ENCODE measurements around the gene DNAL1.
A peak's percentile ranks its signal among the peaks of the same experiment; 100 is the strongest.
"Not testable (repeated sequence)": the region's sequence is repeated elsewhere in the genome, so short reads cannot be mapped to it uniquely, and the experiment has no call there.

Gene DNAL1

DNA sequence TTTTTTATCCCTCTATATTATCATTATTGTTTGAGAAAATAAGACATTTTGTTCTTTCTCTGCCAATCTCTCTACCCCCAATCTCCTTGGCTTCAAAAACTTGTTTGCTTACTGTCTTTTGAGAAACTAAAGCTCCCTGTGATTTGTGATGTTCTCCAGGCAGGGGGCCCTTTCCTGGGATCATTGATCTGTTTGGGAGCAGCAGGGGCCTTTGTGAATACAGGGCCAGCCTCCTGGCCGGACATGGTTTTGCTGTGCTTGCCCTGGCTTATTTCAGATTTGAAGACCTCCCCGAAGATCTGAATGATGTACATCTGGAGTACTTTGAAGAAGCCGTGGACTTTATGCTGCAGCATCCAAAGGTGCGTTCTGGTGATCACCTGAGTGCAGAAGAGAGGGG is 28.0 kb upstream of the DNAL1 start:
- Histone ChIP-seq H3K9me3 (no peaks in the 10 kb centered on the region), H3K27ac (no peak overlapping the region), H3K4me3 (no peak overlapping the region), H3K36me3 (no peaks in the 10 kb centered on the region), H3K4me1 (peaks cover 6% of the 10 kb centered on the region; the same call in 1 of the 2 replicates), H4K20me1 (no peaks in the 10 kb centered on the region), H3K27me3 (peaks cover 24% of the 10 kb centered on the region), H3K9ac (no peak overlapping the region), H3K4me2 (no peak overlapping the region)
- no peak for TF ChIP-seq Cebpa-rat (IDR thresholded peaks at IDR 0.05)

DNA sequence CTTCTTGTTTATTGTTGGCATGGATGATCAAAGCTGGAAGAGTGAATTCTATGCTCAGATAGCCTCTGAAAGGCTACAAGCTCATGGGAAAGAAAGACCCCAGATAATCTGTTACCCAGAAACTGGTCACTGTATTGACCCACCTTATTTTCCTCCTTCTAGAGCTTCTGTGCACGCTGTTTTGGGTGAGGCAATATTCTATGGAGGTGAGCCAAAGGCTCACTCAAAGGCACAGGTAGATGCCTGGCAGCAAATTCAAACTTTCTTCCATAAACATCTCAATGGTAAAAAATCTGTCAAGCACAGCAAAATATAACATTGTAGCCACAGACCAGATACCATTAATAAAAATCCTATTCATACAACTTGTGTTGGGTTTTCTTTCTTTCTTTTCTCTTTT is 25.3 kb upstream of the DNAL1 start:
- H4K20me1 ChIP-seq = no peaks in the 10 kb centered on the region
- H3K4me2 ChIP-seq = no peak overlapping the region
- peaks cover 6% of the 10 kb centered on the region; the same call in 1 of the 2 replicates for H3K9me3 ChIP-seq
- H3K4me3 ChIP-seq = no peak overlapping the region
- H3K27me3 ChIP-seq = no peaks in the 10 kb centered on the region
- TF ChIP-seq Cebpa-rat (IDR thresholded peaks at IDR 0.05) = no peak
- H3K4me1 ChIP-seq = peaks cover 9% of the 10 kb centered on the region; the same call in 1 of the 2 replicates
- H3K36me3 ChIP-seq = no peaks in the 10 kb centered on the region
- no peak overlapping the region for H3K9ac ChIP-seq
- no peak overlapping the region for H3K27ac ChIP-seq

DNA sequence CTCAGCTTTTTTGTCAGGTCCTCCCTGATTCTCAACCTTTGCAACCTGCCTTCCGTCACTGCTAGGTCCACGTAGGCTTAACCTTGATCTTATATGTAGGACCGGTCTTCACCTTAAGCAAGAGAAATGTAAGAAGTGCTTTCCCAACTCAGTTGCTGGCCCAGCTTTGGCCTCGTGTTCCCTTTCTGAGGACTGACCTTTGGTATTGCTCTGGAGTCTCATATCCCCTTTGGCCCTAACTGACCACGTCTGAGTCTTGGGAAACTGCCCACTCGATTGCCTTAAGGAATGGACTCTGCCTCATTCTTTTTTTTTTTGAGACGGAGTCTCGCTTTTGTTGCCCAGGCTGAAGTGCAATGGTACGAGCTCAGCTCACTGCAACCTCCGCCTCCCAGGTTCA is 24.5 kb upstream of the DNAL1 start:
- no peaks in the 10 kb centered on the region for H3K36me3 ChIP-seq
- no peak overlapping the region for H3K9ac ChIP-seq
- H3K4me2 ChIP-seq = no peak overlapping the region
- H3K27ac ChIP-seq = no peak overlapping the region
- no peak overlapping the region for H3K4me3 ChIP-seq
- H4K20me1 ChIP-seq = no peaks in the 10 kb centered on the region
- no peak for TF ChIP-seq Cebpa-rat (IDR thresholded peaks at IDR 0.05)
- no peaks in the 10 kb centered on the region for H3K27me3 ChIP-seq
- peaks cover 6% of the 10 kb centered on the region; the same call in 1 of the 2 replicates for H3K9me3 ChIP-seq
- peaks cover 9% of the 10 kb centered on the region; the same call in 1 of the 2 replicates for H3K4me1 ChIP-seq

DNA sequence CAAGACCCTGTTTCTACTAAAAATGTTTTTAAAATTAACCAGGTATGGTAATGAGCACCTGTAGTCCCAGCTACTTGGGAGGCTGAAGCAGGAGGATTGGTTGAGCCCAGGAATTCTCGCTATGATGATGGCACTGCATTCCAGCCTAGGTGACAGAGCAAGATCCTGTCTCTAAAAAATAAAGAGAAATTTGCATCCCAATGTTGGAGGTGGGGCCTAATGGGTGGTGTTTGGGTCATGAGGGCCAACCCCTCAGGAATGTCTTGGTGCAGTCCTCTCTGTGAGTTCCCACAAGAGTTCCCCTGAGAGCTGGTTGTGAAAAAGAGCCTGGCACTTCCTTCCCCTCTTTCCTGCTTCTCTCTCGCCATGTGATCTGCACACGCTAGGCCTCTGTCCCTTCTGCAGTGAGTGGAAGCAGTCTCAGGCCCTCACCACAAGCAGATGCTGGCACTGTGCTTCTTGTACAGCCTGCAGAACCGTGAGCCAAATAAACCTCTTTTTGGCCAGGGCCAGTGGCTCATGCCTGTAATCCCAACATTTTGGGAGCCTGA is 21.2 kb upstream of the DNAL1 start:
- Histone ChIP-seq H3K4me3 (no peak overlapping the region), H3K36me3 (no peaks in the 10 kb centered on the region), H3K4me2 (peak overlapping the region; percentile 22), H4K20me1 (no peaks in the 10 kb centered on the region), H3K9ac (no peak overlapping the region), H3K27ac (no peak overlapping the region), H3K27me3 (no peaks in the 10 kb centered on the region), H3K4me1 (peaks cover 9% of the 10 kb centered on the region; the same call in 1 of the 2 replicates), H3K9me3 (peaks cover 6% of the 10 kb centered on the region; the same call in 1 of the 2 replicates)
- no peak for TF ChIP-seq Cebpa-rat (IDR thresholded peaks at IDR 0.05)

DNA sequence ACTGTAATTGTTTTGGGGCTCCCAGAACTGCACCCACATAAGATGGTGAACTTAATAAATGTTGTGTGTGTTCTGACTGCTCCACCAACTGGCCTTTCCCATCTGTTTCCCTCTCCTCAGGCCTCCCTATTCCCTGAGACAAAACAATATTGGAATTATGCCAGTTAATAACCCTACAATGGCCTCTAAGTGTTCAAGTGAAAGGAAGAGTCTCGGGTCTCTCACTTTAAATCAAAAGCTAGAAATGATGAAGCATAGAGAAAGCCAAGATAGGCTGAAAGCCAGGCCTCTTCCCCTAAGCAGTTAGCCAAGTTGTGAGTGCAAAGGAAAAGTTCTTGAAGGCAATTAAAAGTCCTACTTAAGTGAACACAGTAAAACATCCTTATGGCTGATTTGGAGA is 19.1 kb upstream of the DNAL1 start:
- H3K36me3 ChIP-seq = no peaks in the 10 kb centered on the region
- peaks cover 6% of the 10 kb centered on the region; the same call in 1 of the 2 replicates for H3K9me3 ChIP-seq
- no peak overlapping the region for H3K4me3 ChIP-seq
- TF ChIP-seq Cebpa-rat (IDR thresholded peaks at IDR 0.05) = no peak
- H4K20me1 ChIP-seq = no peaks in the 10 kb centered on the region
- no peak overlapping the region for H3K9ac ChIP-seq
- no peak overlapping the region for H3K27ac ChIP-seq
- peaks cover 9% of the 10 kb centered on the region; the same call in 1 of the 2 replicates for H3K4me1 ChIP-seq
- H3K4me2 ChIP-seq = no peak overlapping the region
- H3K27me3 ChIP-seq = no peaks in the 10 kb centered on the region

DNA sequence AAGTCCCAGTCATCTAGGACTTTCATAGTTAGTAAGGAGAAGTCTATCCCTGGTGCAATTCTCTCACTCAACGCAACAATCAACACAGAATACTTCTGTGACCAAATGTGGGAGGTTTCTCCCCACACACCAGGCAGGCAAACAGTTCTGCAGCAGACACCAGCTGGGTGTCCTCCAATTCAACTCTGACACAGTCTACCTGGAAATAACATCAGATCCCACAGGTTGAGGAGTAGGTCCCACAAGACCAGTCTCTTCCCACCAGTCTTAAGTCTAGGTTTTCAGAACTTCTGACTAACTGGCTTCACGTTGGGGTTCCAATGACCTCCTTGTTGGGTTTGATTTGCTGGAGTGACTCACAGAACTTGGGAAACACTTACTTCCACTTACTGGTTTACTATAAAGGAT is 17.6 kb upstream of the DNAL1 start:
- H3K27me3 ChIP-seq = no peaks in the 10 kb centered on the region
- no peak for TF ChIP-seq Cebpa-rat (IDR thresholded peaks at IDR 0.05)
- H3K9ac ChIP-seq = no peak overlapping the region
- H3K4me3 ChIP-seq = no peak overlapping the region
- no peak overlapping the region for H3K4me2 ChIP-seq
- peaks cover 9% of the 10 kb centered on the region; the same call in 1 of the 2 replicates for H3K4me1 ChIP-seq
- no peaks in the 10 kb centered on the region for H3K36me3 ChIP-seq
- H3K27ac ChIP-seq = no peak overlapping the region
- H4K20me1 ChIP-seq = no peaks in the 10 kb centered on the region
- H3K9me3 ChIP-seq = peaks cover 6% of the 10 kb centered on the region; the same call in 1 of the 2 replicates

DNA sequence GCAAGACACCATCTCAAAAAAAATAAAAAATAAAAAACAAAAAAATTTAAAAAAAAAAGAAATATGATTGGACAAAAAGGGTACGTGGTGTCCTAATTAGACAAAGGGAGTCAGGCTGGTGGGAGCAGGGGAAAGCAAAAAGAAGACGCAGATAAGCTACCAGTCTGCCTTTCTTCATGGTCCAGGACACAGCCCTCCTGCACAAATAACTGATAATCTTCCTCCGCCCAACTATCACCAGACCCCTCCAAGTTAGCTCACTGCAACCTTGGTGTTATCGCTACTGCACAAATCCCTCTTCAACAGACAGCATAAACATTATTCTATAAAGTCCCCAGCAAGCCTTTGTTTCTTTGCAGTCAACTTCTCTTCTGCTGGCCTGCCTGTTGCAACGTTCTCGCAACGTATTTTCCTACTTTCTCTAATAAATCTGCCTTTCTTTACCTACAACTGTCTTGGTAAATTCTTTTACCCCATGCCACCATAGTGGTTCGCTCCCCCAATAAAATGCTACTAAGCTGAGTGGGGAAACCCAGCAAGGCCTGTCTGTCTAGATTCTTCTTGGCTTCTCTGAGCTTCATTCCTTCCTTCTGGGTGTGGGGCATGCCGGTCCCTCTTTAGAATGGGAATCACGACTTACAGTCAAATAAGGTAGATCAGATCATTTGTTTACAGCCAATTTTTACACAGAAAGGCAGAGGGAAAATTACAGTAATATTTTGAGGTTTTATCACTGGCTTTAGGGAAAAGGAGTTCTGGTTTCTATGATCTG is 14.6 kb upstream of the DNAL1 start:
- Histone ChIP-seq H3K36me3 (no peaks in the 10 kb centered on the region), H4K20me1 (no peaks in the 10 kb centered on the region), H3K27ac (no peak overlapping the region), H3K27me3 (peaks cover 25% of the 10 kb centered on the region), H3K9ac (no peak overlapping the region), H3K9me3 (no peaks in the 10 kb centered on the region), H3K4me2 (no peak overlapping the region), H3K4me3 (no peak overlapping the region), H3K4me1 (peaks cover 6% of the 10 kb centered on the region; the same call in 1 of the 2 replicates)
- no peak for TF ChIP-seq Cebpa-rat (IDR thresholded peaks at IDR 0.05)

DNA sequence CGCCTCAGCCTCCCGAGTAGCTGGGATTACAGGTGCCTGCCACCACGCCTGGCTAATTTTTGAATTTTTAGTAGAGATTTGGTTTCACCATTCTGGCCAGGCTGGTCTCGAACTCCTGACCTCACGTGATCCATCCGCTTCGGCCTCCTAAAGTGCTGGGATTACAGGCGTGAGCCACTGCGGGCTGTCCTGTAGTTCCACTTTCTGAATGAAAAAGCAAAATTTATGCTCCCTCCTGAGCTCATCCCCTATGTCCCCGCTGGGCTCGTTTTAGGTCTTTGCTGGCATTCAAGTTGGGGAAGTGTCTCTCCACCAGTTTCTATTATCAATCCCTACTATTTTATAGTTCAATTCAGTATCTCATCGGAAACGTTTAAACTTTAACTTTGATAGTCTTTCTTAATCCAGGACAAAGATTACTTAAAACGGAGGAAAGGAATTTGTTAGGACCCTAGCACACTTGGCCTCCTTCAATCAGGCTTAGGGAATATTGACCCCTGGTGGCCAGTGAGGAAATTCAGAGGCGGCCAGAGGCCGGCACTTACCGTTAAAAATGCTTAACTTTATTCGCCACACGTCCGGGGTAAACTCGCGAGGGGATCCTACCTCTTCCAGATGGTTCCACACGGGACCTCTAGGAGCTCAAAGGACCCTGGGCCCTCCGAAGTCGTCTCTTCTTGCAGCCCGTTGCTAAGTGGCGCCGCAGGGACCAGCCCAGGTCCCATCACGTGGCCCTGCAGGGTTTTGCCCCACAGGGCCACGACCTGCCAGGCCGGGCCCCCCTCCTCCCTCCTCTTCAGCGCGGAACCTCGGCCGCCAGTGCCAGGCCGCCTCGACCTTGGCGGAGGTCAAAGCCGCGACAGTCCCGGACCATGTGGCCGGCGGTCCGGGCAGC is 11.4 kb upstream of the DNAL1 start:
- no peak for TF ChIP-seq Cebpa-rat (IDR thresholded peaks at IDR 0.05)
- no peak overlapping the region for H3K27ac ChIP-seq
- H3K36me3 ChIP-seq = no peaks in the 10 kb centered on the region
- peak overlapping the region; percentile 48 for H3K4me3 ChIP-seq
- peak overlapping the region; percentile 61 for H3K4me2 ChIP-seq
- H3K27me3 ChIP-seq = peaks cover 39% of the 10 kb centered on the region
- no peak overlapping the region for H3K9ac ChIP-seq
- no peaks in the 10 kb centered on the region for H3K9me3 ChIP-seq
- H3K4me1 ChIP-seq = peaks cover 6% of the 10 kb centered on the region; the same call in 1 of the 2 replicates
- no peaks in the 10 kb centered on the region for H4K20me1 ChIP-seq

DNA sequence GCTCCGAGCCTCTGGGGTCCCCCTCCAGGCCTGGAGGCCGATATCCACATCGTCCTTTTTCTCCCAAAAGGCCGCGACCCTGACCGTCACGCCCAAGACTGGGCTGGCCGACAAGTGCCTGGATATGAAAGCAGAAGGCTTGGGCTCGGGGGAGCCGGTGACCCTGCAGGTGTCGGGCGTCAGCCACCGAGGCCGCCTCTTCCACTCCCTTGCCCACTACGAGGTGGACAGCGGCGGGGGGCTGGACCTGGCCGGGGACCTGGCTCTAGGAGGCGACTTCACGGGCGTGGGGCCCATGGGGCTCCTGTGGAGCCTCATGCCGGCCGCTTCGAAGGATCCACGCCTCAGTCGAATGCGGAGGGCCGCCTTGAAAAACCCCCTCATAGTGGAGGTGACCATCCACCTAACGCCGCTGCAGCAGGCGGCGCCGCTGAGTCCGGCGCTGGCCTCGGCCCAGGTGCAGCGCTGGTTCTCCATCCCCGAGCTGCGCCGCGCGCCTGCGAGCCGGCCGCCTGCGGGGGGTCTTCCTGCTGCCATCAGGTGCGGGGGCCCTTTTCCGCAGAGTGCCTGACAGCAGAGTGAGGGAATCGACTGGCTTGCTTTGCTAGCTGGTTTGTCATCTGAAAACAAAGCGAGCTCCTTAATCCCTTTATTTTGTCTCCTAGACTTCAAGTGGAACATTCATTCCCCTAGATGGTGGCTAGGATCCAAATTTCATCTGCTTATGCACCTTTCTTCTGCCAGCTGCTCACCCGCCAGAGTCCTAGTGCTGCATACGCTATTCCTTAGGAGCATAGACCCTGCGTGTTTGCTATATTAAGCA is 10.6 kb upstream of the DNAL1 start:
- Histone ChIP-seq H3K27ac (no peak overlapping the region), H3K4me1 (peaks cover 6% of the 10 kb centered on the region; the same call in 1 of the 2 replicates), H3K36me3 (no peaks in the 10 kb centered on the region), H3K4me2 (peak overlapping the region; percentile 61), H3K27me3 (peaks cover 39% of the 10 kb centered on the region), H3K9ac (no peak overlapping the region), H3K9me3 (no peaks in the 10 kb centered on the region), H3K4me3 (peak overlapping the region; percentile 48), H4K20me1 (no peaks in the 10 kb centered on the region)
- no peak for TF ChIP-seq Cebpa-rat (IDR thresholded peaks at IDR 0.05)

DNA sequence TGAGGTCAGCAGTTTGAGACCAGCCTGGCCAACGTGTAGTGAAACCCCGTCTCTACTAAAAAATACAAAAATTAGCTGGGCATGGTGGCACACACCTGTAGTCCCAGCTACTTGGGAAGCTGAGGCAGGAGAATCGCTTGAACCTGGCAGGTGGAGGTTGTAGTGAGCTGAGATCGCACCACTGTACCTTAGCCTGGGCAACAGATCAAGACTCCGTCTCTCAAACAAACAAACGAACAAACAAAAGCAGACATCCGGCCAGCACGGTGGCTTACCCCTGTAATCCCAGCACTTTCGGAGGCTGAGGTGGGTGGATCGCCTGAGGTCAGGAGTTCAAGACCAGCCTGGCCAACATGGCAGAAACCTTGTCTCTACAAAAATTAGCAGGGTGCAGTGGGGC is 8.4 kb upstream of the DNAL1 start:
- H3K36me3 ChIP-seq, H4K20me1 ChIP-seq, H3K4me3 ChIP-seq, H3K9me3 ChIP-seq, H3K9ac ChIP-seq, H3K4me2 ChIP-seq, H3K27ac ChIP-seq, H3K4me1 ChIP-seq: not testable (repeated sequence)
- H3K27me3 ChIP-seq = peaks cover 39% of the 10 kb centered on the region
